NT2/D1 (cell line): ENCODE measurements around the gene SLC9A9.

Source experiments
- SUZ12 ChIP-seq: IDR thresholded peaks from 2 replicates; pipeline ENCODE4 v1.6.1; 2011; ENCODE audit not compliant: insufficient read length, insufficient read depth; ENCODE audit errors: extremely low read depth
- ZNF274 ChIP-seq: IDR thresholded peaks from 2 replicates; pipeline ENCODE4 v1.6.1; 2011; ENCODE audit warnings: mild to moderate bottlenecking, low read depth, low read length

DNA sequence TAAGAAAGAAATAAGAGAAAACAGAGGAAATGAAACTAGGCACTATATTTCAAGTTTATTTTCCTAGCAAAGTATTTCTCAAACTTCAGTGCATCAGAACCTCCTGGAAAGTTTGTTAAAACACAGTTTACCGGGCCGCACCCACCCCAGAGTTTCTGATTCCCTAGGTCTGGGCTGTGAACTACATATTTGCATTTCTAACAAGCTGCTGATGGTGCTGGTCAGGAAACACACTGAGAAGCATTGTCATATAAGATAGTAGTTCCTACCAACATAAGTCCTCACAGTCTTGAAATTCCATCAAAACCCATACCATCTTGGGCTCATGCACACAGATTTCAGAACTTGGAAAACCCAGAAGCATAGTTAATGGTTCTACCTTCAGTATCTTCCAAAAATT lies 8.3 kb downstream of the SLC9A9 start:
- TF ChIP-seq ZNF274 (no peak), SUZ12 (no peak)
